Measurements from ENCODE around the gene PRR7.

- TF ChIP-seq EZH2 (IDR thresholded peaks at IDR 0.05; ENCODE audit: insufficient read depth, poor library complexity, severe bottlenecking): no peak
- TF ChIP-seq EZH2phosphoT487 (IDR thresholded peaks at IDR 0.05; ENCODE audit: insufficient read depth, low read depth): no peak
Observed at GRCh38 chr5:177469750-177470525, 23.3 kb downstream of the PRR7 start.
